ENCODE data around the gene FOXK2.
A peak's percentile ranks its signal among the peaks of the same experiment; 100 is the strongest.

Gene FOXK2

GRCh38 chr17:82489117-82489516 lies 30.4 kb upstream of the FOXK2 start:
- no peak for TF ChIP-seq BACH2 (CRISPR knock-in tag; IDR thresholded peaks at IDR 0.05; ENCODE audit: borderline replicate concordance)
- TF ChIP-seq ZFP3 (CRISPR knock-in tag; IDR thresholded peaks at IDR 0.05) = no peak
- peak; percentile 10; the same call in 2 of the 3 replicates for ATAC-seq

- ATAC-seq = no peak
- no peak for TF ChIP-seq ZFP3 (CRISPR knock-in tag; IDR thresholded peaks at IDR 0.05)
- no peak for TF ChIP-seq ZNF70 (CRISPR knock-in tag; IDR thresholded peaks at IDR 0.05)
- TF ChIP-seq ZNF565 (CRISPR knock-in tag; conservative IDR thresholded peaks at IDR 0.05; ENCODE audit: low read depth) = no peak
- TF ChIP-seq TSHZ2 (CRISPR knock-in tag; IDR thresholded peaks at IDR 0.05) = no peak
- no peak for TF ChIP-seq POU6F1 (CRISPR knock-in tag; IDR thresholded peaks at IDR 0.05; ENCODE audit: borderline replicate concordance, low read depth)
- no peak for TF ChIP-seq CSRNP3 (CRISPR knock-in tag; IDR thresholded peaks at IDR 0.05)
- no peak for TF ChIP-seq ZC3H10 (CRISPR knock-in tag; IDR thresholded peaks at IDR 0.05)
- no peak for TF ChIP-seq ZNF8 (CRISPR knock-in tag; IDR thresholded peaks at IDR 0.05)
- TF ChIP-seq BACH2 (CRISPR knock-in tag; IDR thresholded peaks at IDR 0.05; ENCODE audit: borderline replicate concordance) = no peak
Observed at GRCh38 chr17:82489851-82490511, 29.6 kb upstream of the FOXK2 start.

- no peak for ATAC-seq
Observed at GRCh38 chr17:82490512-82491195, 28.9 kb upstream of the FOXK2 start.

GRCh38 chr17:82491196-82491530 lies 28.4 kb upstream of the FOXK2 start:
- no peak for ATAC-seq
- no peak for TF ChIP-seq BACH2 (CRISPR knock-in tag; IDR thresholded peaks at IDR 0.05; ENCODE audit: borderline replicate concordance)
- no peak for TF ChIP-seq CSRNP3 (CRISPR knock-in tag; IDR thresholded peaks at IDR 0.05)
- no peak for TF ChIP-seq CSDC2 (CRISPR knock-in tag; IDR thresholded peaks at IDR 0.05)
- TF ChIP-seq ZC3H10 (CRISPR knock-in tag; IDR thresholded peaks at IDR 0.05) = no peak
- TF ChIP-seq CREB5 (CRISPR knock-in tag; IDR thresholded peaks at IDR 0.05; ENCODE audit: low read depth) = no peak
- no peak for TF ChIP-seq TOX (CRISPR knock-in tag; IDR thresholded peaks at IDR 0.05; ENCODE audit: borderline replicate concordance)
- TF ChIP-seq ZNF70 (CRISPR knock-in tag; IDR thresholded peaks at IDR 0.05) = no peak
- no peak for TF ChIP-seq ISL1 (CRISPR knock-in tag; IDR thresholded peaks at IDR 0.05)
- TF ChIP-seq GLIS3 (CRISPR knock-in tag; IDR thresholded peaks at IDR 0.05) = no peak
- no peak for TF ChIP-seq TCF4 (CRISPR knock-in tag; IDR thresholded peaks at IDR 0.05; ENCODE audit: borderline replicate concordance)
- no peak for TF ChIP-seq ZNF565 (CRISPR knock-in tag; conservative IDR thresholded peaks at IDR 0.05; ENCODE audit: low read depth)
- no peak for TF ChIP-seq RARB (CRISPR knock-in tag; IDR thresholded peaks at IDR 0.05)
- TF ChIP-seq OSR1 (CRISPR knock-in tag; IDR thresholded peaks at IDR 0.05) = no peak
- no peak for TF ChIP-seq SNAI2 (CRISPR knock-in tag; IDR thresholded peaks at IDR 0.05)
- no peak for TF ChIP-seq ZNF8 (CRISPR knock-in tag; IDR thresholded peaks at IDR 0.05)

More at GRCh38 chr17:82490512-82491195, 28.9 kb upstream of the FOXK2 start:
- no peak for TF ChIP-seq ZNF8 (CRISPR knock-in tag; IDR thresholded peaks at IDR 0.05)
- no peak for TF ChIP-seq GLIS3 (CRISPR knock-in tag; IDR thresholded peaks at IDR 0.05)
- TF ChIP-seq ARNTL (CRISPR knock-in tag; IDR thresholded peaks at IDR 0.05; ENCODE audit: borderline replicate concordance, low read depth) = no peak
- TF ChIP-seq TCF4 (CRISPR knock-in tag; IDR thresholded peaks at IDR 0.05; ENCODE audit: borderline replicate concordance) = no peak
- no peak for TF ChIP-seq PPARA (CRISPR knock-in tag; IDR thresholded peaks at IDR 0.05; ENCODE audit: borderline replicate concordance)

Measured in SK-N-SH treated with all-trans-retinoic acid at 6 μM for 48 hours (cell line).